Gastrocnemius medialis (tissue), 4 donors: Measurements from ENCODE around the gene ZNF277. TPM values are rescaled to one million over a fixed set of nuclear protein-coding genes. Genes with fewer than 3 reads are reported as not detected.

Experiments used
- ATAC-seq, 2 donors: fragments of 150-250 bp; one replicate each; pipeline ENCODE4 v1.9.1; 2016
- DNase-seq, 2 donors: peaks; one replicate each; pipeline ENCODE4 v3.0.0-alpha.2; 2019
- H3K27ac ChIP-seq, 4 donors: fragments of 200-600 bp; sonication (generic); 1 replicate in 1 of 4; 2 replicates in 3 of 4; pipeline ENCODE4 v1.5.1; 2016 to 2018; ENCODE audit warnings: mild to moderate bottlenecking in 2 of 4, moderate library complexity in 1 of 4
- H3K27me3 ChIP-seq, 3 donors: fragments of 200-600 bp; sonication (generic) in 2 of 3; 1 replicate in 1 of 3; 2 replicates in 2 of 3; pipeline versions ENCODE4 v1.5.1 to v1.6.0; 2016 to 2019; ENCODE audit warnings: mild to moderate bottlenecking in 1 of 3, moderate library complexity in 1 of 3
- H3K36me3 ChIP-seq, 2 donors: fragments of 200-600 bp; sonication (generic) in 1 of 2; one replicate each; pipeline ENCODE4 v1.5.1; 2017 to 2018
- H3K4me1 ChIP-seq, 2 donors: fragments of 200-600 bp; sonication (generic) in 1 of 2; one replicate each; pipeline ENCODE4 v1.5.1; 2016 to 2017; ENCODE audit warnings: mild to moderate bottlenecking in 2 of 2
- H3K4me3 ChIP-seq, 4 donors: fragments of 200-600 bp; sonication (generic) in 3 of 4; 1 replicate in 1 of 4; 2 replicates in 3 of 4; pipeline ENCODE4 v1.5.1; 2016 to 2019; ENCODE audit warnings: mild to moderate bottlenecking in 2 of 4
- H3K9me3 ChIP-seq, 3 donors: fragments of 200-600 bp; sonication (generic) in 2 of 3; 1 replicate in 1 of 3; 2 replicates in 2 of 3; pipeline ENCODE4 v1.5.1; 2016 to 2019
- CTCF ChIP-seq, 5 experiments: fragments of 450-650 bp in 3 of 5; fragments of 200-600 bp in 2 of 5; sonication (generic) in 2 of 5; IDR thresholded peaks in 4 of 5; conservative IDR thresholded peaks in 1 of 5; 1 replicate in 4 of 5; 2 replicates in 1 of 5; pipeline ENCODE4 v1.5.1; 2016 to 2019; ENCODE audit warnings: antibody characterized with exemption in 5 of 5, mild to moderate bottlenecking in 3 of 5, moderate library complexity in 3 of 5
- POLR2A ChIP-seq, 2 donors: fragments of 450-650 bp; IDR thresholded peaks; one replicate each; pipeline ENCODE4 v1.6.1; 2017; ENCODE audit warnings: antibody characterized with exemption in 2 of 2, mild to moderate bottlenecking in 2 of 2, moderate library complexity in 2 of 2
- in situ Hi-C, 4 donors: fragments of 200-750 bp; cut with MboI; loops; one replicate each; pipeline versions ENCODE4 v1.15.0 to v1.8.0; 2017; ENCODE audit warnings: low sequenced_read_pairs in 4 of 4
- intact Hi-C: fragments of 100-400 bp; cut with DNase I; formaldehyde crosslinking; loops from one replicate; pipeline ENCODE4 v1.15.1; 2023; ENCODE audit warnings: low total_unique reads
- total RNA-seq, 4 donors: library from RNA; depleted of rRNA; stranded (reverse); fragments of >200 nt; gene quantifications; one replicate each; pipeline versions ENCODE4 v1.1.0 to v1.2.3, GENCODE V29; 2016

ZNF277 gene
- total RNA-seq, 4 donors from 2014 or later: 12.2 to 16.5 (median 15.0) TPM

GRCh38 chr7:112377593-112377992, 171.1 kb downstream of the ZNF277 start:
- Histone ChIP-seq H3K4me1 (no peaks in the 10 kb centered on the region), H3K36me3 (no peaks in the 10 kb centered on the region), H3K4me3 (no peak overlapping the region), H3K27ac (no peak overlapping the region), H3K27me3 (no peaks in the 10 kb centered on the region), H3K9me3 (no peaks in the 10 kb centered on the region)
- no peak for TF ChIP-seq CTCF (IDR thresholded peaks at IDR 0.05 in 4 of 5, conservative IDR thresholded peaks at IDR 0.05 in 1 of 5)
- TF ChIP-seq POLR2A (IDR thresholded peaks at IDR 0.05): no peak
- no peak for ATAC-seq
- in situ Hi-C loops: no loop called here
- no peak for DNase-seq
- intact Hi-C loops: no loop called here

GRCh38 chr7:112381311-112382091, 175.0 kb downstream of the ZNF277 start:
- DNase-seq (no peak), ATAC-seq (no peak)
- in situ Hi-C loops: no loop called here
- Histone ChIP-seq H3K27me3 (no peaks in the 10 kb centered on the region), H3K36me3 (no peaks in the 10 kb centered on the region), H3K9me3 (no peaks in the 10 kb centered on the region), H3K27ac (no peak overlapping the region), H3K4me3 (no peak overlapping the region), H3K4me1 (no peaks in the 10 kb centered on the region)
- TF ChIP-seq POLR2A (IDR thresholded peaks at IDR 0.05): no peak
- no peak for TF ChIP-seq CTCF (IDR thresholded peaks at IDR 0.05 in 4 of 5, conservative IDR thresholded peaks at IDR 0.05 in 1 of 5)
- intact Hi-C loops: no loop called here

GRCh38 chr7:112383671-112384417, 177.3 kb downstream of the ZNF277 start:
- in situ Hi-C loops (no loop called here), intact Hi-C loops (no loop called here)
- no peak overlapping the region for H3K4me3 ChIP-seq
- H3K27me3 ChIP-seq: no peaks in the 10 kb centered on the region
- H3K36me3 ChIP-seq: no peaks in the 10 kb centered on the region
- no peak overlapping the region for H3K27ac ChIP-seq
- TF ChIP-seq POLR2A (IDR thresholded peaks at IDR 0.05): no peak
- no peak for TF ChIP-seq CTCF (IDR thresholded peaks at IDR 0.05 in 4 of 5, conservative IDR thresholded peaks at IDR 0.05 in 1 of 5)
- DNase-seq: no peak
- ATAC-seq: no peak
- no peaks in the 10 kb centered on the region for H3K9me3 ChIP-seq
- H3K4me1 ChIP-seq: no peaks in the 10 kb centered on the region

- no peak for ATAC-seq
- Histone ChIP-seq H3K9me3 (no peaks in the 10 kb centered on the region), H3K27me3 (no peaks in the 10 kb centered on the region), H3K36me3 (no peaks in the 10 kb centered on the region), H3K4me3 (no peak overlapping the region), H3K4me1 (peaks cover 0 to under 1% of the 10 kb centered on the region in 2 donors), H3K27ac (no peak overlapping the region)
- in situ Hi-C loops: no loop called here
- DNase-seq: no peak
- TF ChIP-seq POLR2A (IDR thresholded peaks at IDR 0.05) (no peak), CTCF (IDR thresholded peaks at IDR 0.05 in 4 of 5, conservative IDR thresholded peaks at IDR 0.05 in 1 of 5) (no peak)
- intact Hi-C loops: no loop called here
Observed at GRCh38 chr7:112385516-112385915, 179.0 kb downstream of the ZNF277 start.
